ENCODE data around the gene DAB1. TPM values are rescaled to one million over a fixed set of nuclear protein-coding genes. Genes with fewer than 3 reads are reported as not detected.

The DAB1 gene
- total and polyA plus RNA-seq, 2 of the 8 experiments (the other 6 are each of a cell fraction or from before 2014, with no cell fraction given) = 4.4 to 11.8 TPM

- no peak for TF ChIP-seq CHD7 (IDR thresholded peaks at IDR 0.05; ENCODE audit: insufficient replicate concordance, low read length)
- no peak for TF ChIP-seq TCF12 (IDR thresholded peaks at IDR 0.05; ENCODE audit: low read depth, low read length)
Measured at GRCh38 chr1:57296726-57297250, 127.1 kb downstream of the DAB1 start (continued).

All from H1 (cell line).